ENCODE measurements around the gene ANKRD61.

GRCh38 chr7:6020371-6021286 is 10.5 kb upstream of the ANKRD61 start:
- TF ChIP-seq TAF1 (IDR thresholded peaks at IDR 0.05; ENCODE audit: low read depth) (no peak), CTCF (IDR thresholded peaks at IDR 0.05; ENCODE audit: poor library complexity, severe bottlenecking) (no peak), EZH2 (IDR thresholded peaks at IDR 0.05; ENCODE audit: borderline replicate concordance, insufficient read depth, low read length, poor library complexity, severe bottlenecking) (no peak), EP300 (conservative IDR thresholded peaks at IDR 0.05; ENCODE audit: poor library complexity, severe bottlenecking) (no peak), POLR2AphosphoS5 (IDR thresholded peaks at IDR 0.05) (no peak), RAD21 (conservative IDR thresholded peaks at IDR 0.05) (no peak), REST (IDR thresholded peaks at IDR 0.05; ENCODE audit: borderline replicate concordance) (no peak)
